DOHH2 (cell line): ENCODE data around the gene BCAP29.

Experiments used
- CTCF ChIP-seq: fragments of 200-600 bp; sonication (generic); IDR thresholded peaks from one replicate; pipeline ENCODE4 v1.5.1; 2014; ENCODE audit warnings: antibody characterized with exemption, mild to moderate bottlenecking, low read depth, low read length; ENCODE audit not compliant: poor library complexity, severe bottlenecking
- EZH2phosphoT487 ChIP-seq: fragments of 200-600 bp; sonication (generic); IDR thresholded peaks from 2 replicates; pipeline ENCODE4 v1.6.1; 2017; ENCODE audit warnings: borderline replicate concordance, mild to moderate bottlenecking, antibody characterized with exemption, low read length, moderate library complexity, mixed read lengths

DNA sequence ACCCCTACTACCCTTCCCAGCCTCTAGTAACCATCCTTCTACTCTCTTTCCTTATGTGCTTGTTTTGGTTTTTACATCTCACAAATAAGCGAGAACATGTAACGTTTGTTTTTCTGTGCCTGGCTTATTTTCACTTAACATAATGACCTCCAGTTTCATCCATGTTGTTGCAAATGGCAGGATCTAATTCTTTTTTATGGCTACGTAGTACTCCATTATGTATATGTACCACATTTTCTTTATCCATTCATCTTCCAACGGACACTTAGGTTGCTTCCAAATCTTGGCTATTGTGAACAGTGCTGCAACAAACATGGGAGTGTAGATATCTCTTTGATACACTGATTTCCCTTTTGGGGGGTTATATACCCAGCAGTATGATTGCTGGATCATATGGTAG lies 47.0 kb downstream of the BCAP29 start:
- TF ChIP-seq EZH2phosphoT487 (no peak), CTCF (no peak)
